HG02852 (cell line): ENCODE results near the gene SETDB1.
"Not testable (repeated sequence)": the region's sequence is repeated elsewhere in the genome, so short reads cannot be mapped to it uniquely, and the experiment has no call there.

Experiments used
- ATAC-seq: cut with Tn5 transposase; IDR thresholded peaks from one replicate; pipeline ENCODE4 v1.9.1; 2021; ENCODE audit warnings: mild to moderate bottlenecking, moderate library complexity; ENCODE audit not compliant: unreplicated experiment

Gene SETDB1

GRCh38 chr1:150928775-150929174, 2.6 kb downstream of the SETDB1 start:
- not testable (repeated sequence) for ATAC-seq

- no peak for ATAC-seq
These were observed 5.6 kb downstream of the SETDB1 start for GRCh38 chr1:150931773-150932172.

GRCh38 chr1:150944856-150945255, 18.7 kb downstream of the SETDB1 start:
- no peak for ATAC-seq

GRCh38 chr1:150954708-150955107, 28.5 kb downstream of the SETDB1 start:
- no peak for ATAC-seq

- ATAC-seq = no peak
These were observed 29.1 kb downstream of the SETDB1 start for GRCh38 chr1:150955280-150955679.

GRCh38 chr1:150957666-150958065, 31.5 kb downstream of the SETDB1 start:
- ATAC-seq = no peak

GRCh38 chr1:150960646-150961045, 34.5 kb downstream of the SETDB1 start:
- ATAC-seq = no peak

- no peak for ATAC-seq
These were observed 35.6 kb downstream of the SETDB1 start for GRCh38 chr1:150961756-150962155.

GRCh38 chr1:150963321-150964163, 37.4 kb downstream of the SETDB1 start:
- no peak for ATAC-seq

GRCh38 chr1:150964164-150964489, 38.0 kb downstream of the SETDB1 start:
- ATAC-seq = no peak

GRCh38 chr1:150965605-150966004, 39.4 kb downstream of the SETDB1 start:
- ATAC-seq = no peak

- no peak for ATAC-seq
These were observed 39.8 kb downstream of the SETDB1 start for GRCh38 chr1:150966011-150966410.

GRCh38 chr1:150967936-150968335, 41.8 kb downstream of the SETDB1 start:
- no peak for ATAC-seq

- no peak for ATAC-seq
These were observed 42.3 kb downstream of the SETDB1 start for GRCh38 chr1:150968491-150968890.

- no peak for ATAC-seq
These were observed 43.5 kb downstream of the SETDB1 start for GRCh38 chr1:150969626-150970025.

- no peak for ATAC-seq
These were observed 44.8 kb downstream of the SETDB1 start for GRCh38 chr1:150970808-150971582.

- ATAC-seq = no peak
These were observed 45.6 kb downstream of the SETDB1 start for GRCh38 chr1:150971583-150972416.

- ATAC-seq = no peak
These were observed 46.3 kb downstream of the SETDB1 start for GRCh38 chr1:150972417-150972940.

- no peak for ATAC-seq
These were observed 47.2 kb downstream of the SETDB1 start for GRCh38 chr1:150973258-150973835.

- ATAC-seq = peak; percentile 41
These were observed 47.8 kb downstream of the SETDB1 start for GRCh38 chr1:150973836-150974579.
